Amniotic epithelial cell (primary cell): ENCODE measurements around the gene NUDT3.
"Not testable (repeated sequence)": the region's sequence is repeated elsewhere in the genome, so short reads cannot be mapped to it uniquely, and the experiment has no call there.

Experiments used
- DNase-seq: peaks from one replicate; pipeline ENCODE4 v3.0.0-alpha.2; 2010; ENCODE audit warnings: low read depth

NUDT3 gene

GRCh38 chr6:34392497-34393190, at the start of gene NUDT3:
Gene NUDT3 (minus strand): TSS chr6:34392669. CDS start chr6:34392362, 307 bp downstream.
- DNase-seq = peak; percentile 91

GRCh38 chr6:34441526-34441925, 49.1 kb upstream of the NUDT3 start:
- DNase-seq = no peak

DNA sequence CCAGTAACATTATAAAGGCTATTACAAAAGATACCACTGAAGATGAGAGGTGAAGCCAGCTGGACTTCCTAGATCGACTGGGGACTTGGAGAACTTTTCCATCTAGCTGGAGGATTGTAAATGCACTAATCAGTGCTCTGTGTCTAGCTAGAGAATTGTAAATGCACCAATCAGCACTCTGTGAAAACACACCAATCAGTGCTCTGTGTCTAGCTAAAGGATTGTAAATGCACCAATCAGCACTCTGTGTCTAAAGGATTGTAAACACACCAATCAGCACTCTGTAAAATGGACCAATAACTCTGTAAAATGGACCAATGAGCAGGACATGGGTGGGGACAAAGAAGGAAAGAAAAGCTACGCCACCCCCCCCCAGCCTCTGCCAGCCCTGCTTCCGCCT, 47.0 kb upstream of the NUDT3 start:
- DNase-seq = no peak

- DNase-seq = no peak
These were observed 46.2 kb upstream of the NUDT3 start for GRCh38 chr6:34438705-34439104.

GRCh38 chr6:34437644-34437970, 45.1 kb upstream of the NUDT3 start:
- no peak for DNase-seq

DNA sequence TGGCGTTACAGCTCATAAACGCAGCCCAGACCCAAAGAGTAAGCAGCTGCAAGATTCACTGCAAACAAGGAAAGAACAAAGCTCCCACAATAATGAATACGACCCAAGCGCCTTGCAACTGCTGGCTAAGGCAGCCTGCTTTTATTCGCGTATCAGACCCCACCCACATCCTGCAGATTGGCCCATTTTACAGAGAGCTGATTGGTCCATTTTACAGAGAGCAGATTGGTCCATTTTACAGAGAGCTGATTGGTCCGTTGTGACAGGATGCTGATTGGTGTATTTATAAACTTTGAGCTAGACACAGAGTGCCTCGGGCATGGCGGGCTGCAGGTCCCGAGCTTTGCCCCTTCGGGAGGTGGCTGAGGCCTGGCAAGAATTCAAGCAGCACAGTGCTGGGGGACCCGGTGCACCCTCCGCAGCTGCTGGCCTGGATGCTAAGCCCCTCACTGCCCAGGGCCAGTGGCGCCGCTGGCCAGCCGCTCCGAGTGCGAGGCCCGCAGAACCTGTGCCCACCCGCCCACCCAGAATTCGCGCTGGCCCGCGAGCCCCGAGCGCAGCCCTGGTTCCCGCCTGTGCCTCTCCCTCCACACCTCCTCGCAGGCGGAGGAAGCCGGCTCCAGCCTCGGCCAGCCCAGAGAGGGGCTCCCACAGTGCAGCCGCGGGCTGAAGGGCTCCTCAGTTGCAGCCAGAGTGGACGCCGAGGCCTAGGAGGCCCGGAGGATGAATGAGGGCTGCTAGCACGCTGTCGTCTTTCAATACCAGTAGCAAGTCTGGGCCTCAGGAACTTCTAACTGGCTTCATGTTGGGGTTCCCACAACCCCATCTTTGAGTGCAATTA, 44.6 kb upstream of the NUDT3 start:
- DNase-seq = no peak

DNA sequence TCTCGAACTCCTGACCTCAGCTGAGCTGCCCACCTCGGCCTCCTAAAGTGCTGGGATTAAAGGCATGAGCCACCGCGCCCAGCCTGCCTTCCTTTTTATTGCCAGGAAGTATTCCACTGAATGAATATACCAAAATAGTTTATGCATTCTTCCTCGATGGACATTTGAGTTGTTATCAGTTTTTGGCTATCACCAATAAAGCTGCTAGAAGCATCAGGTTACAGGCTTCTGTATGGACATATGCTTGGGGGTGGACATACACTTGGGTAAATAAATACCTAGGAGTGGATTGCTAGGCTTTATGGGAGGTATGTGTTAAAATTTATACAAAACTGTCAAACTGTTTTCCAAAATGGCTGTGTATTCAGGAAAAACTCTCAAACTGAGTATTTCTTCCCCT, 43.4 kb upstream of the NUDT3 start:
- DNase-seq = no peak

DNA sequence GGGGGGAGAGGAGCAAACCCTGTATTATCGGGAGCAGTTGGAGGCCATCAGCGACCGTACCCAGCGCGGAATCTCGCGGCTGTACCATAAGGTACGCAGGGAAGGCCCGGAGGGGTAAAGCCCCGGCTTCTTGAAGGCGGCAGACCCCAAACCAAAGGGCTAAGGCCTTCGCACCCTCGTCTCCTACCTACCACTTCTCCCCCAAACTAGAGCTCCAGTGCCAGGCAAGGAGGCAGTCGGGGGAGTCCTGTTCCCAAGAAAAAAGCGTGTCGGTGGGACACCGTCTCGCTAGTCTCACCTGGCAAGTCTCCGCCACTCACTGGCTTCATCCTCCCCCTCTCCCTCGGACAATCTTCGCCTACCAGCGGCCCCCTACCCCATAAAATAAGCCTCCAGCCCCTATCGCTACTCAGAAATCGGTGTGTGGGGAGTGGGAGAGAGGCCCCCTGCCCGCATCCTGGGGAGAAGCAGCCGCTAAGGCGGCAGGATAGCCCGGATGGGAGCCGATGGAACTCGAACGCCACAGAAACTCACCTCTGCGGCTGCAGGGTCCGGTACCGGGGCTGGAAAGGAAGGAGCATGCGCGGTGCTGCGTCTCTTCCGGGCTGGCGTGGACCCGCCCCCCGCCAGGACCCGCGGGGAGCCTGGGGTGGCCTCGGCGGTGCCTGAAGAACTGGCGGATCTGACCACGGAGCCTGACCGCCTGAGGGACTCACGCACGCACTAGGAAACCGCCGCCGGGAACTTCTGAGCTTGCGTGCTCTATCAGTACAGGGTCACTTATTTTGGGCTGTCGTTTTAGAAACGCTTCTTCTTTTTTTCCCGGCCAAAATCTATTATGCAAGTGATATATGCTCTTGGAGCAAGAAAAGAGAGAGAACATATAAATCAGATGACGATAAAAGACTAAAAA, 33.3 kb upstream of the NUDT3 start, which contains the start of gene RPS10:
TSS of gene RPS10 (minus strand) at position 572 of the 913 bp plus-strand sequence. CDS start 848 bp downstream, outside the sequence.
- DNase-seq = peak; percentile 83

DNA sequence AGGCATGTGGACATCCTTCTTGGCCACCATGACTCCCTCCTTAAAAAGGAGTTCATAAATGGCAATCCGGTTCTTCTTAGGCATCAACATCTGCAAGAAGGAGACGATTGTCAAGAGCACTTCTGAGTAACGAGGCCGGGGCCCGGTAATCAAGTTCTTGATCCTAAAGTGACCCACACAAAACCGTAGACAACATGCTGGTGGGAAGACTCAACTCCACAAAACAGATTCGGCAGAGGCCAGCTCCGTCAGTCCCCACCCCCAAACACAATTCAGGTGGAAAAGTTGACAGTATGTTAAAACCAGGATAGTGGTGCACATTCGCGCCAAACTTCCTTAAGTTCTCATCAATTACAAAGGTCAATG, 32.6 kb upstream of the NUDT3 start:
- DNase-seq = peak; percentile 15

DNA sequence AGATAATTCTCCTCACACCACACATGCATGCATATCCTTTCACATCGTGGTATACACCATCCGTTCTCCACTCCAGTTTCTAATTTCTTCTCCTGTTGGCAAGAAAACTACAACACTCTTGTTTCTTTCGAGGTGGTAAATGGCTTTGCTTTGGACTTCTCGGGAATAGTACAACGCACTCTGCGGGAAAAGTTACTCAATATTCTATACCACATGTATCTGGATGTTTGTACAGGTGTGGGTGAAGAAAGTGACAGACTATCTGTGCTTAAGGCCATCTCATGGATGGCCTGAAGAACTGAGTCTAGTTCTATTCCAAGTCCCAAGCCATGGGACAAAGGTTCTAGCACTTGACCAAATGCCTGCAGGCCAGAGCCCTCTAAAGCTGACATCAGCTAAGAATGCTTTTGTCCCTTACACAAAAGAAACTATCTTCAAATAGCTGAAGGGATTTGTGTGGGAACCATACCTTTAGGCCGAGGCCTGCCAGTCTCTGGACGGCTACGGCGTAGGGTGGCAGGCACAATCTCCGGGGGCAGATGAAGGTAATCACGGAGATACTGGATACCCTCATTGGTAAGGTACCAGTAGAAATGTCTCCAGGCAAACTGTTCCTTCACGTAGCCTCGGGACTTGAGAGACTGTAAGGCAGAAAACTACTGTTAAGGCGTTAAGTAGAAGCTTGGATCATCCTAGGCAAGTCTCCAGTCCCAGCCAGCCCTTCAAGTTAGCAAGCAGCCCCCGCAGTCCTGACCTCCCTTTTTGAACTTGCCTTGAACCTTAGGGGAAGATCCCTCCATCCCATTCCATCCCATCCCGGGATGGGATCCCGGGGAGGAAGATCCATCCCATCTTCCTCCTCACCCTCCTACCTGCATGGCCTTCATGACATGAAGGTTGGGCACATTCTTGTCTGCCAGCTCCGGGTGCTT, 32.0 kb upstream of the NUDT3 start:
- no peak for DNase-seq

GRCh38 chr6:34423254-34423653, 30.8 kb upstream of the NUDT3 start:
- DNase-seq = peak; percentile 77

DNA sequence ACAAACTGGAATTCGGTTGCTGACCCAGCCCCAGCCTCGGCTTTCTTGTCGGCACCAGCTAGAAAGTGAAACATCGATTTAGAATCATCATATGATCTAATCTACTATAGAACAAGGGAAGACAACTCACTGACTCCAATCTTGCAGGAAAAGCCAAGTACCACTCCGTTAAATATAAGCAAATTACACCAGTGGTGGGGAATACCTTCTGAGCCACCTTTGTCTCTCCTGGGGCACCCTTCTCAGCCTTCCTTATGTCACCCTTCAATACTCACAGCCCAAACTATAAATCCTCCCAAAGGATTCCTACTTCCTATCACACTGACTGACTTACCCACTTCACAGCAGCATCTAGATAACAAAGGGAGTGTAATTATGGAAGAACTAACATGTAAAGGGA, 25.9 kb upstream of the NUDT3 start:
- no peak for DNase-seq

- no peak for DNase-seq
These were observed 24.5 kb upstream of the NUDT3 start for GRCh38 chr6:34416877-34417371.

DNA sequence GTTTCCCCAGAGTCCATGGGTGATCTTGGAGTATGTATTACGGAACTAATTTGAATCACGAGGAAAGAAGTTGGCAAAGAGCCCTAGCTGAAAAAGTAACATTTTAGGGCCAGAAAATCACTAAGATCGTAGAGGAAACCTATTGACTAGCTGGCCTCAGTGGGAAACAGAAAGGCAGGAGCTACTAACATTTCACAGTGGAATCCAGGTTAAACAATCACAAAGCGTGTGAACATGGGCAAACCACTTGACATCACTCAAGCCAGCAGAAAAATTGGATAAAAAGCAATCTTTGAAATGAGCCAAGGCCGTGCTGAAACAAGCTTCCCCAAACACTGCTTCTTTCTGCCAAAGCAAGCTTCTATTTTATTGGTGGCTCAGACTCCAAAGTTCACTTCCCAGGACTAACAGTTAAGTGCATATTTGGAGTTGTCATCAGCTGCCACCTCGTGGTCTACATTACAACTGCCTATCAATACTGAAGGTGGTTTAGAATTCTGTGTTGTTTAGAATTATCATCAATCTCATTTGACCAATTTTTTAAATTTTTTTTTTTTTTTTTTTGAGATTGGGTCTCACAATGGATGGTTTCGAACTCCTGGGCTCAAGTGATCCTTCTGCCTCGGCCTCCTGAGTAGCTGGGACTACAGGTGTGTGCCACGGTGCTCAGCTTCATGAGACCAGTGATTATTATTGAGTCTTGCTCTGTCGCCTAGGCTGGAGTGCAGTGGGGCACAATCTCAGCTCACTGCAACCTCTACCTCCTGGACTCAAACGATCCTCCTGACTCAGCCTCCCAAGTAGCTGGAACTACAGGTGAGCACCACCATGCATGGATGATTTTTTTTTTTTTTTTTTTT, 22.8 kb upstream of the NUDT3 start:
- DNase-seq = peak; percentile 36

- DNase-seq = peak; percentile 43
These were observed 20.3 kb upstream of the NUDT3 start for GRCh38 chr6:34412643-34413214.

GRCh38 chr6:34412016-34412415, 19.5 kb upstream of the NUDT3 start:
- DNase-seq = no peak

- DNase-seq = not testable (repeated sequence)
These were observed 15.4 kb upstream of the NUDT3 start for GRCh38 chr6:34407915-34408314.

DNA sequence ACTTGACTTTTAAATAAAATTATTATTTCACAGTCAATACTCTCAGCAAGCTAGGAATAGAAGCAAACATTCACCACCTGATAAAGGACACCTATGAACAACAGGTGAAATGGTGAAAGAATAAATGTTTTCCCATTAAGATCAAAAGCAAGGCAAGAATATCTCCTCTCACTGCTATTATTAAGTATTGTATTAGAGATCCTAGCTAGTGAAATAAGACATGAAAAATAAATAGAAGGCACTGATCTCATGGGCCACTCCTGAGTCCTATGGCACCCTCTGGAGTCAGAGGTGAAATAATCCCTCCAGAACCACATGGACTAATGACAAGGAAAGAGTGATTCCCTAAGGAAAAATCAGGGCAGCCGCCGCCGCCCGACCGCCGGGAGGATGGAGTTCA, 4.0 kb upstream of the NUDT3 start:
- no peak for DNase-seq

DNA sequence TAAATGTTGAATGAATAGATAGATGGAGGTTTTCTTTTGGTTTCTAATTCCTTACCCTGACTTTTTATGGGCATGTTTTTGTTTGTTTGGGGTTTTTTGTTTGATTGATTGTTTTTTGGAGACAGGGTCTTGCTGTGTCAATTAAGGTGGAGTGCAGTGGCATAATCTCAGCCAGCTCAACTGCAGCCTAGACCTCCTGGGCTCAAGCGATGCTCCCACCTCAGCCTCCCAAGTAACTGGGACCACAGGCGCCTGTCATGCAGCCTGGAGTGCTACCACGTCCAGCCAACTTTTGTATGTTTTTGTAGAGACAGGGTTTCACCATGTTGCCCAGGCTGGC, 1.5 kb upstream of the NUDT3 start:
- no peak for DNase-seq
